HepG2 (cell line): ENCODE data around the gene ADORA3. TPM values are rescaled to one million over a fixed set of nuclear protein-coding genes. Genes with fewer than 3 reads are reported as not detected.

ENCODE experiments used
- ATAC-seq: fragments of 200-7000 bp; cut with Tn5 transposase; 3 replicates; pipeline ENCODE4 v1.9.1; 2020; ENCODE audit warnings: mild to moderate bottlenecking, moderate library complexity
- BruUV-seq: library from RNA; stranded (reverse); fragments of 400-500 nt; replicated peaks from 2 replicates; lab custom pipeline; 2021; lab: Mats Ljungman, UMichigan
- CTCF ChIA-PET: fragments of 300-600 bp; formaldehyde crosslinking; extraction: SDS; loops from one replicate; lab custom pipeline; 2021; ENCODE audit warnings: low total read pairs, inconsistent platforms, low intra/inter-chr PET ratio; lab: Yijun Ruan, JAX
- POLR2A ChIA-PET: fragments of 350-600 bp; sonication (Branson Sonifier 250); formaldehyde crosslinking; loops from one replicate; lab custom pipeline; 2020; ENCODE audit warnings: antibody characterized with exemption, inconsistent platforms; lab: Yijun Ruan, JAX
- DNase-seq: peaks from one replicate; pipeline ENCODE4 v3.0.0-alpha.2; 2015; ENCODE audit warnings: low spot score
- FAIRE-seq: peaks from 3 replicates; lab custom pipeline; 2011; peaks lifted over from hg19 to GRCh38; lab: Jason Lieb, UNC
- H2AFZ ChIP-seq: one replicate; pipeline ENCODE4 v1.6.1; 2011; ENCODE audit warnings: low read length, inconsistent platforms
- H3K27ac ChIP-seq: fragments of 300-600 bp; 3 replicates; pipeline ENCODE4 v1.8.0; 2011; ENCODE audit warnings: mixed run types, mild to moderate bottlenecking, mixed read lengths, low read length, inconsistent platforms; ENCODE audit not compliant: insufficient read depth; ENCODE audit errors: extremely low read length
- H3K27me3 ChIP-seq, 2 experiments: fragments of 200-600 bp in 1 of 2; 2 replicates in 1 of 2; 3 replicates in 1 of 2; pipeline versions ENCODE4 v1.6.0 to v1.8.0; 2011; ENCODE audit warnings: low read length in 2 of 2, mild to moderate bottlenecking in 2 of 2, moderate library complexity in 2 of 2, inconsistent platforms in 1 of 2; ENCODE audit not compliant: insufficient read depth in 2 of 2, control insufficient read depth in 1 of 2
- H3K36me3 ChIP-seq, 2 experiments: fragments of 200-600 bp in 1 of 2; replicated peaks in 1 of 2; 2 replicates in 1 of 2; 3 replicates in 1 of 2; pipeline versions ENCODE4 v1.5.1 to v1.8.0; 2011; ENCODE audit warnings: low read length in 2 of 2, inconsistent platforms in 1 of 2; ENCODE audit not compliant: insufficient read depth in 2 of 2, control insufficient read depth in 1 of 2
- H3K4me1 ChIP-seq: 2 replicates; pipeline ENCODE4 v1.5.1; 2012; ENCODE audit warnings: low read length, inconsistent platforms; ENCODE audit not compliant: insufficient read depth
- H3K4me2 ChIP-seq: 2 replicates; pipeline ENCODE4 v1.6.0; 2011; ENCODE audit warnings: low read depth, low read length, inconsistent platforms
- H3K4me3 ChIP-seq, 3 experiments: fragments of 200-600 bp in 1 of 3; sonication (generic), shearing (Covaris generic) in 1 of 3; replicated peaks in 1 of 3; 2 replicates each; pipeline ENCODE4 v1.5.1; 2011 to 2016; ENCODE audit warnings: low read length in 3 of 3, inconsistent platforms in 2 of 3, low read depth in 2 of 3, mild to moderate bottlenecking in 2 of 3, control low read depth in 1 of 3, mixed read lengths in 1 of 3; ENCODE audit not compliant: insufficient read depth in 1 of 3
- H3K79me2 ChIP-seq: one replicate; pipeline ENCODE4 v1.6.1; 2011; ENCODE audit warnings: low read length, inconsistent platforms; ENCODE audit not compliant: insufficient read depth
- H3K9ac ChIP-seq: 2 replicates; pipeline ENCODE4 v1.6.0; 2011; ENCODE audit warnings: mild to moderate bottlenecking, low read depth, low read length, inconsistent platforms; ENCODE audit not compliant: insufficient read depth
- H3K9me3 ChIP-seq: 2 replicates; pipeline ENCODE4 v1.5.1; 2012; ENCODE audit warnings: mild to moderate bottlenecking, low read length
- H4K20me1 ChIP-seq: 2 replicates; pipeline ENCODE4 v1.6.0; 2011; ENCODE audit warnings: inconsistent platforms, mild to moderate bottlenecking, low read length, moderate library complexity; ENCODE audit not compliant: insufficient read depth
- AGO2 ChIP-seq: fragments of 200-400 bp; formaldehyde crosslinking; optimal IDR thresholded peaks from 2 replicates; pipeline ENCODE3; 2017; ENCODE audit warnings: mild to moderate bottlenecking, low read depth, low read length, moderate library complexity
- ARNT2 ChIP-seq: sonication (generic); formaldehyde crosslinking; IDR thresholded peaks from 2 replicates; pipeline ENCODE4 v1.8.0; 2022; ENCODE audit warnings: mild to moderate bottlenecking, low read depth, missing genetic modification reagents, moderate library complexity
- ATAD3A ChIP-seq: sonication (generic); formaldehyde crosslinking; IDR thresholded peaks from 2 replicates; pipeline ENCODE4 v1.4.0; 2020; ENCODE audit warnings: missing genetic modification reagents
- GTF2F1 ChIP-seq: fragments of 150-350 bp; IDR thresholded peaks from 2 replicates; pipeline ENCODE4 v1.6.1; 2014; ENCODE audit warnings: low read length
- HOXA3 ChIP-seq: sonication (generic); formaldehyde crosslinking; IDR thresholded peaks from 2 replicates; pipeline ENCODE4 v1.5.0; 2020; ENCODE audit warnings: missing genetic modification reagents
- KLF9 ChIP-seq: IDR thresholded peaks from 2 replicates; pipeline ENCODE4 v1.6.1; 2016; ENCODE audit warnings: low read depth
- MIER3 ChIP-seq: IDR thresholded peaks from 2 replicates; pipeline ENCODE4 v1.6.1; 2016; ENCODE audit warnings: missing compliant biosample characterization, borderline replicate concordance
- MTERF4 ChIP-seq: sonication (generic); formaldehyde crosslinking; IDR thresholded peaks from 2 replicates; pipeline ENCODE4 v1.8.0; 2023; ENCODE audit warnings: mild to moderate bottlenecking, missing genetic modification reagents
- PHF20 ChIP-seq: sonication (generic); formaldehyde crosslinking; IDR thresholded peaks from 2 replicates; pipeline ENCODE4 v1.5.0; 2020; ENCODE audit warnings: mild to moderate bottlenecking, missing genetic modification reagents
- ZBTB25 ChIP-seq: IDR thresholded peaks from 2 replicates; pipeline ENCODE4 v1.6.1; 2018; ENCODE audit warnings: missing genetic modification reagents
- ZNF317 ChIP-seq: sonication (generic); formaldehyde crosslinking; IDR thresholded peaks from 2 replicates; pipeline ENCODE4 v1.5.0; 2020; ENCODE audit warnings: mild to moderate bottlenecking, missing genetic modification reagents
- ZNF446 ChIP-seq: sonication (generic); formaldehyde crosslinking; IDR thresholded peaks from 2 replicates; pipeline ENCODE4 v1.5.0; 2020; ENCODE audit warnings: mild to moderate bottlenecking, missing genetic modification reagents
- ZNF720 ChIP-seq: sonication (generic); formaldehyde crosslinking; IDR thresholded peaks from 2 replicates; pipeline ENCODE4 v1.4.0; 2020; ENCODE audit warnings: missing genetic modification reagents
- WGBS: methylation state at CpG from one replicate; pipeline ENCODE4 v1.1.6; 2017; ENCODE audit warnings: low lambda C conversion rate; 5-methylcytosine and 5-hydroxymethylcytosine counted together
- in situ Hi-C: cut with HindIII; loops from 2 replicates; pipeline ENCODE4 v1.10.0; 2017; ENCODE audit warnings: low pct_unique_long_range_greater_than_20kb; ENCODE audit not compliant: extremely low pct_ligation_motif_present
- intact Hi-C: fragments of 100-400 bp; cut with micrococcal nuclease; formaldehyde crosslinking; loops from one replicate; pipeline ENCODE4 v1.10.0; 2022; ENCODE audit not compliant: unreplicated experiment
- polyA plus RNA-seq, 8 experiments: library from polyadenylated mRNA; depleted of rRNA in 3 of 8; stranded (reverse) in 7 of 8; unstranded in 1 of 8; fragments of >200 nt; fragmentation: Illumina TruSeq in 4 of 8; extraction: Trizol in 4 of 8; gene quantifications; 2 replicates each; pipeline versions ENCODE4 v1.2.1 to v1.2.3, GENCODE V29; 2011 to 2016; ENCODE audit warnings: low read depth in 4 of 8, missing spikeins in 1 of 8, mixed read lengths in 1 of 8; ENCODE audit not compliant: insufficient read depth in 1 of 8
- total RNA-seq, 5 experiments: library from RNA; depleted of rRNA; stranded (reverse); fragments of >200 nt; fragmentation: Illumina TruSeq; extraction: Trizol; gene quantifications; 2 replicates each; pipeline ENCODE4 v1.2.3, GENCODE V29; 2016; ENCODE audit warnings: low read depth in 1 of 5
- TF ChIP-seq, protein P1 (sequence below): sonication (generic); formaldehyde crosslinking; IDR thresholded peaks from 2 replicates; pipeline ENCODE4 v1.5.0; 2020; ENCODE audit warnings: mild to moderate bottlenecking, missing genetic modification reagents

Gene ADORA3
- total and polyA plus RNA-seq, 2 of the 13 experiments (the other 11 are each of a cell fraction or from before 2014, with no cell fraction given): not detected

DNA sequence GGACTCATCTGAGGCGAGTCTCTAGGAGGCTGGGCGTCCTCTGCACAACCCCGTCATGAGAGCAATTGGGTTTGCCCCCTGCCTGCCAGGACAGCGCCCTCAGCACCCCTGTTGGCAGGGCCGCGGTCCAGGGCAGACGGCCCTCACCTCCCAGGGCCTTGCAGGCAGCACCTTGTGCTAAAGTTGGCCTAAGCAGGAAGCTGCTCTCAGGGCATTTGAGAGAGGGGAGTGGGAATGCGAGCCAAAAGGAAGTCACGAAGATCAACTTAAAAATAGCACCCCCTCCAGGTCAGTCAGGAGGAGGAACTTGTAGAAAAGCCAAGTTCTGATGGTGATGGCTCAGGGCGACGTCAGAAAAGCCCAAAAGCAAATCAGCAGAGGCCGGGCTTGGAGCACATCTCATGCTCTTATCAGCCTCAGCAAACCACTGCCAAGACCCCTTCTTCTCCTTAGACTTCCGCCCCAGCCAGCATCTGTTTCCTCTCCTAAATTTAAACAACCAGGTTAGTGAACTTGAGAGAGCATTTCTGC lies 12.6 kb upstream of the ADORA3 start (continued):
- TF ChIP-seq ATAD3A (no peak), ZNF446 (CRISPR knock-in tag) (no peak), PHF20 (CRISPR knock-in tag) (no peak), ZNF317 (CRISPR knock-in tag) (no peak), ZNF720 (CRISPR knock-in tag) (no peak), HOXA3 (CRISPR knock-in tag) (0 out of 2 replicates have a peak, but pooled peaks have one; percentile 12), GTF2F1 (no peak), ARNT2 (no peak)

DNA sequence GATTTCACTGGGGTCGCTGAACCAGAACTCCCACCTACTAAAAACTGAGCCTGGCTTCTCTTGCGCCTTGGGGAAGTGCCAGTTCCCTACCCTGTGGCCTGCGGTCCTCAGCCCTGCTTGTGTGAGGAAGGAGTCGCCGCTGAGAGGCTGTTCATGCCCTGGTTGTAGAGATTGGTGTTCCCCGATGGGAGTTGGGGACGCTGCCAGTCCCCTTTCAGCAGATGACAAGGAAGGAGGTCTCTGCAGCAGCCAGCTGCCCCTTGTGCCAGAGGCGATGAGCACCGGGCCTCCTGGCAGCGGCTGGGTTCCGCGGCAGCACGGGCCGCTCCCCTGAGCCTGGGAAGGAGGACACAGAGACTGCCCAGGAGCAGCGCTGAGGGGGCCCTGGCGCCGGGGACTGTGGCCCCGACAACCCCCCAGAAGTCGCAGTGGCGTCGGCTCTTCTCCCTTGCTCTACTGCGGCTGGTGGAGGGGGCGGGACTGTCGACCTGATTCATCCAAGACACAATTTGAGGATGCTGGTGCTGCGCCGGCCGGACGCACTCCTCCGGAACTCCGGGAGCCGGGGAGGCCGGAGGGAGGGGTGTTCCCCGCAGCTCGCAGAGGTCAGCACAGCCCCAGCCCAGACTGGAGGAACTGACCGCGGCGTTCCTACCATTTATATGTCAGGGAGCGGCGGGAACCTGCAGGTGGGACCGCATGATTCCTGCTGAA lies 12.0 kb upstream of the ADORA3 start:
- ChIA-PET POLR2A (no interaction called here), CTCF (no interaction called here)
- Histone ChIP-seq H3K79me2 (no peaks in the 10 kb centered on the region), H3K27me3 (no peaks in the 10 kb centered on the region), H3K9me3 (no peaks in the 10 kb centered on the region), H3K4me2 (no peak overlapping the region), H2AFZ (no peak overlapping the region), H3K4me1 (peaks cover 78% of the 10 kb centered on the region), H3K27ac (no peak overlapping the region), H3K9ac (no peak overlapping the region), H4K20me1 (no peaks in the 10 kb centered on the region), H3K36me3 (no peaks in the 10 kb centered on the region), H3K4me3 (no peak overlapping the region)
- ATAC-seq (no peak), FAIRE-seq (no peak), DNase-seq (no peak)
- intact Hi-C loops (no loop called here), in situ Hi-C loops (no loop called here)
- WGBS: 96% methylated on average over 20 of the region's 40 CpGs
- BruUV-seq: no TSS peak
- TF ChIP-seq AGO2 (no peak), KLF9 (CRISPR knock-in tag) (no peak), MTERF4 (no peak), ZBTB25 (CRISPR knock-in tag) (no peak), MIER3 (CRISPR knock-in tag) (no peak)
- TF ChIP-seq, protein P1, sequence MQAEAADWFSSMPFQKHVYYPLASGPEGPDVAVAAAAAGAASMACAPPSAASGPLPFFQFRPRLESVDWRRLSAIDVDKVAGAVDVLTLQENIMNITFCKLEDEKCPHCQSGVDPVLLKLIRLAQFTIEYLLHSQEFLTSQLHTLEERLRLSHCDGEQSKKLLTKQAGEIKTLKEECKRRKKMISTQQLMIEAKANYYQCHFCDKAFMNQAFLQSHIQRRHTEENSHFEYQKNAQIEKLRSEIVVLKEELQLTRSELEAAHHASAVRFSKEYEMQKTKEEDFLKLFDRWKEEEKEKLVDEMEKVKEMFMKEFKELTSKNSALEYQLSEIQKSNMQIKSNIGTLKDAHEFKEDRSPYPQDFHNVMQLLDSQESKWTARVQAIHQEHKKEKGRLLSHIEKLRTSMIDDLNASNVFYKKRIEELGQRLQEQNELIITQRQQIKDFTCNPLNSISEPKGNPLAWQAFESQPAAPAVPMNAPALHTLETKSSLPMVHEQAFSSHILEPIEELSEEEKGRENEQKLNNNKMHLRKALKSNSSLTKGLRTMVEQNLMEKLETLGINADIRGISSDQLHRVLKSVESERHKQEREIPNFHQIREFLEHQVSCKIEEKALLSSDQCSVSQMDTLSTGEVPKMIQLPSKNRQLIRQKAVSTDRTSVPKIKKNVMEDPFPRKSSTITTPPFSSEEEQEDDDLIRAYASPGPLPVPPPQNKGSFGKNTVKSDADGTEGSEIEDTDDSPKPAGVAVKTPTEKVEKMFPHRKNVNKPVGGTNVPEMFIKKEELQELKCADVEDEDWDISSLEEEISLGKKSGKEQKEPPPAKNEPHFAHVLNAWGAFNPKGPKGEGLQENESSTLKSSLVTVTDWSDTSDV: no peak
